ENCODE results near the gene CXCL12. TPM values are rescaled to one million over a fixed set of nuclear protein-coding genes. Genes with fewer than 3 reads are reported as not detected.

The CXCL12 gene
- total and polyA plus RNA-seq, 2 of the 13 experiments (the other 11 are each of a cell fraction or from before 2014, with no cell fraction given) = not detected

GRCh38 chr10:44388641-44389040 lies 3.7 kb upstream of the CXCL12 start:
- in situ Hi-C loops (cut with HindIII; ENCODE audit: extremely low pct_ligation_motif_present, low pct_unique_long_range_greater_than_20kb) (loop anchor here (5.0 to 10.0 kb wide), 2 partner anchors 504 to 716 kb away; no protein-coding TSS in a partner anchor), intact Hi-C loops (cut with micrococcal nuclease; ENCODE audit: unreplicated experiment) (loop anchor here (10.0 kb wide), 2 partner anchors 464 to 504 kb away; no protein-coding TSS in a partner anchor)
- H3K4me1 ChIP-seq (ENCODE audit: insufficient read depth, low read length) = peaks cover 21% of the 10 kb centered on the region
- ChIA-PET CTCF (ENCODE audit: low intra/inter-chr PET ratio, low total read pairs) (no interaction called here), POLR2A (no interaction called here)
- no peak for DNase-seq (ENCODE audit: low spot score)
- BruUV-seq (replicated peaks) = no TSS peak
- peaks cover 0 to 5% of the 10 kb centered on the region in 2 experiments; a peak in 1 of 5 replicates for H3K27me3 ChIP-seq (ENCODE audit: control insufficient read depth in 1 of 2, insufficient read depth in 2 of 2, low read length in 2 of 2)
- no peak for ATAC-seq
- no peaks in the 10 kb centered on the region for H4K20me1 ChIP-seq (ENCODE audit: insufficient read depth, low read length)
- no peak overlapping the region for H2AFZ ChIP-seq (ENCODE audit: low read length)
- no peak overlapping the region for H3K9ac ChIP-seq (ENCODE audit: insufficient read depth, low read depth, low read length)
- no peaks in the 10 kb centered on the region for H3K79me2 ChIP-seq (ENCODE audit: insufficient read depth, low read length)
- H3K4me2 ChIP-seq (ENCODE audit: low read depth, low read length) = no peak overlapping the region
- WGBS (ENCODE audit: low lambda C conversion rate) = 66% methylated on average over 4 of the region's 6 CpGs
- H3K4me3 ChIP-seq (replicated peaks in 1 of 3; ENCODE audit: insufficient read depth in 1 of 3, low read depth in 2 of 3, low read length in 3 of 3) = no peak overlapping the region
- FAIRE-seq = no peak
- H3K36me3 ChIP-seq (replicated peaks in 1 of 2; ENCODE audit: control insufficient read depth in 1 of 2, insufficient read depth in 2 of 2, low read length in 2 of 2) = no peaks in the 10 kb centered on the region
- H3K9me3 ChIP-seq (ENCODE audit: low read length) = no peaks in the 10 kb centered on the region
- TF ChIP-seq ZNF207 (IDR thresholded peaks at IDR 0.05; ENCODE audit: borderline replicate concordance) = no peak
- no peak for TF ChIP-seq ZBTB10 (CRISPR knock-in tag; IDR thresholded peaks at IDR 0.05; ENCODE audit: borderline replicate concordance)
- no peak for TF ChIP-seq CHD2 (IDR thresholded peaks at IDR 0.05; ENCODE audit: low read depth, low read length)
- TF ChIP-seq ZNF275 (CRISPR knock-in tag; IDR thresholded peaks at IDR 0.05; ENCODE audit: borderline replicate concordance) = no peak
- no peak for TF ChIP-seq ZNF484 (CRISPR knock-in tag; IDR thresholded peaks at IDR 0.05; ENCODE audit: borderline replicate concordance, low read depth)
- TF ChIP-seq WIZ (CRISPR knock-in tag; IDR thresholded peaks at IDR 0.05) = no peak
- TF ChIP-seq ZNF775 (CRISPR knock-in tag; IDR thresholded peaks at IDR 0.05; ENCODE audit: borderline replicate concordance) = no peak
- no peak for TF ChIP-seq LCORL (IDR thresholded peaks at IDR 0.05)
- no peak for TF ChIP-seq LCORL (CRISPR knock-in tag; IDR thresholded peaks at IDR 0.05)
- no peak for TF ChIP-seq ZMAT3 (CRISPR knock-in tag; conservative IDR thresholded peaks at IDR 0.05)
- no peak for TF ChIP-seq ZHX2 (IDR thresholded peaks at IDR 0.05; ENCODE audit: low read depth)
- no peak for TF ChIP-seq ZHX2 (CRISPR knock-in tag; IDR thresholded peaks at IDR 0.05; ENCODE audit: borderline replicate concordance)
- no peak for TF ChIP-seq ZBTB20 (CRISPR knock-in tag; IDR thresholded peaks at IDR 0.05; ENCODE audit: borderline replicate concordance, low read depth)
- no peak for TF ChIP-seq SP1 (IDR thresholded peaks at IDR 0.05)
- no peak for TF ChIP-seq SP1 (CRISPR knock-in tag; IDR thresholded peaks at IDR 0.05)
- H3K27ac ChIP-seq (ENCODE audit: extremely low read length, insufficient read depth, low read length) = no peak overlapping the region

Data from HepG2 (cell line).